GM23338 (cell line): ENCODE results near the gene LRRC8E. TPM values are rescaled to one million over a fixed set of nuclear protein-coding genes. Genes with fewer than 3 reads are reported as not detected.

ENCODE experiments used
- ATAC-seq: fragments of 200-7000 bp; cut with Tn5 transposase; 3 replicates; pipeline ENCODE4 v1.9.1; 2020
- DNase-seq: peaks from one replicate; pipeline ENCODE4 v3.0.0-alpha.2; 2015; ENCODE audit warnings: low spot score
- H2AFZ ChIP-seq: fragments of 200-600 bp; sonication (generic); 2 replicates; pipeline ENCODE4 v1.8.0; 2016; ENCODE audit warnings: antibody characterized with exemption, mild to moderate bottlenecking, moderate library complexity
- H3F3A ChIP-seq: fragments of 200-600 bp; sonication (generic); replicated peaks from 2 replicates; pipeline ENCODE4 v1.8.0; 2017; ENCODE audit warnings: antibody characterized with exemption, mixed run types, low read depth
- H3K27ac ChIP-seq: fragments of 200-600 bp; sonication (generic); 2 replicates; pipeline ENCODE4 v1.6.1; 2016; ENCODE audit warnings: low read depth
- H3K27me3 ChIP-seq: fragments of 200-600 bp; sonication (generic); 2 replicates; pipeline ENCODE4 v1.8.0; 2016; ENCODE audit warnings: mild to moderate bottlenecking, mixed run types, moderate library complexity; ENCODE audit not compliant: insufficient read depth
- H3K36me3 ChIP-seq: fragments of 200-600 bp; sonication (generic); 2 replicates; pipeline ENCODE4 v1.8.0; 2016; ENCODE audit warnings: mild to moderate bottlenecking; ENCODE audit not compliant: insufficient read depth
- H3K4me1 ChIP-seq: fragments of 200-600 bp; sonication (generic); 2 replicates; pipeline ENCODE4 v1.8.0; 2016; ENCODE audit warnings: mild to moderate bottlenecking, moderate library complexity; ENCODE audit not compliant: insufficient read depth
- H3K4me2 ChIP-seq: fragments of 200-600 bp; sonication (generic); 2 replicates; pipeline ENCODE4 v1.7.1; 2017; ENCODE audit warnings: mixed run types
- H3K4me3 ChIP-seq: fragments of 200-600 bp; sonication (generic); 2 replicates; pipeline ENCODE4 v1.6.1; 2016; ENCODE audit warnings: mixed run types
- H3K79me2 ChIP-seq: fragments of 200-600 bp; sonication (generic); replicated peaks from 2 replicates; pipeline ENCODE4 v1.8.0; 2017; ENCODE audit warnings: mild to moderate bottlenecking; ENCODE audit not compliant: insufficient read depth
- H3K9me2 ChIP-seq: fragments of 200-600 bp; sonication (generic); 2 replicates; pipeline ENCODE4 v1.8.0; 2017; ENCODE audit not compliant: insufficient read depth
- H4K20me1 ChIP-seq: fragments of 200-600 bp; sonication (generic); replicated peaks from 2 replicates; pipeline ENCODE4 v1.8.0; 2017; ENCODE audit warnings: mild to moderate bottlenecking; ENCODE audit not compliant: insufficient read depth
- H3K27ac Mint-ChIP-seq: 2 replicates; pipeline ENCODE4 v1.8.0; 2020; ENCODE audit warnings: inconsistent platforms, mild to moderate bottlenecking, moderate library complexity, mixed read lengths
- H3K27me3 Mint-ChIP-seq: 3 replicates; pipeline ENCODE4 v1.8.0; 2022; ENCODE audit warnings: low read depth, mild to moderate bottlenecking, moderate library complexity, mixed read lengths, inconsistent platforms; ENCODE audit not compliant: insufficient read depth, poor library complexity
- H3K36me3 Mint-ChIP-seq: 3 replicates; pipeline ENCODE4 v1.8.0; 2021; ENCODE audit warnings: low read depth, mild to moderate bottlenecking, inconsistent platforms, moderate library complexity, mixed read lengths
- H3K4me1 Mint-ChIP-seq: 3 replicates; pipeline ENCODE4 v1.8.0; 2020; ENCODE audit warnings: mild to moderate bottlenecking, inconsistent platforms, mixed read lengths
- H3K4me3 Mint-ChIP-seq: 3 replicates; pipeline ENCODE4 v1.8.0; 2021; ENCODE audit warnings: moderate library complexity, mild to moderate bottlenecking, inconsistent platforms, mixed read lengths
- H3K9me3 Mint-ChIP-seq: 3 replicates; pipeline ENCODE4 v1.8.0; 2020; ENCODE audit warnings: moderate library complexity, mild to moderate bottlenecking, inconsistent platforms, mixed read lengths
- CREB1 ChIP-seq: fragments of 250-450 bp; sonication (Bioruptor Pico); IDR thresholded peaks from 2 replicates; pipeline ENCODE4 v1.5.0; 2020; ENCODE audit warnings: low read depth, mild to moderate bottlenecking, moderate library complexity
- CTCF ChIP-seq, 2 experiments: fragments of 200-600 bp in 1 of 2; sonication (generic) in 1 of 2; conservative IDR thresholded peaks; 2 replicates each; pipeline versions ENCODE4 v1.5.1 to v1.6.1; 2016 to 2017; ENCODE audit warnings: antibody characterized with exemption in 2 of 2, low read depth in 2 of 2, mild to moderate bottlenecking in 2 of 2, moderate library complexity in 1 of 2
- EZH2phosphoT487 ChIP-seq: fragments of 200-600 bp; sonication (generic); IDR thresholded peaks from one replicate; pipeline ENCODE4 v1.8.1; 2018; ENCODE audit warnings: antibody characterized with exemption; ENCODE audit not compliant: unreplicated experiment
- JUNB ChIP-seq: IDR thresholded peaks from one replicate; pipeline ENCODE4 v1.6.1; 2016; ENCODE audit warnings: antibody characterized with exemption; ENCODE audit not compliant: unreplicated experiment
- NANOG ChIP-seq: IDR thresholded peaks from 2 replicates; pipeline ENCODE4 v1.6.1; 2016; ENCODE audit warnings: antibody characterized with exemption, borderline replicate concordance
- POLR2AphosphoS5 ChIP-seq: IDR thresholded peaks from 2 replicates; pipeline ENCODE4 v1.6.1; 2016; ENCODE audit warnings: antibody characterized with exemption, low read depth
- ZNF114 ChIP-seq: fragments of 250-450 bp; sonication (Bioruptor Pico); IDR thresholded peaks from 2 replicates; pipeline ENCODE4 v1.5.0; 2020; ENCODE audit warnings: mild to moderate bottlenecking, moderate library complexity
- ZNF331 ChIP-seq: fragments of 250-450 bp; sonication (Bioruptor Pico); IDR thresholded peaks from 2 replicates; pipeline ENCODE4 v1.5.0; 2020; ENCODE audit warnings: low read depth, mild to moderate bottlenecking, moderate library complexity
- polyA plus RNA-seq: library from polyadenylated mRNA; unstranded; fragments of >200 nt; fragmentation: Nextera tagmentation; extraction: Ambion mirVana; gene quantifications from 2 replicates; pipeline ENCODE4 v1.2.1, GENCODE V29; 2016
- total RNA-seq: library from RNA; depleted of rRNA; stranded (reverse); fragments of >200 nt; shearing (Covaris generic); gene quantifications from 2 replicates; pipeline ENCODE4 v1.2.3, GENCODE V29; 2014
- TF ChIP-seq, protein P1 (sequence below): IDR thresholded peaks from 2 replicates; pipeline ENCODE4 v1.6.1; 2016; ENCODE audit warnings: antibody characterized with exemption

LRRC8E gene
- total and polyA plus RNA-seq, 2 experiments from 2014 or later, result 0.29 to 4.8 TPM

GRCh38 chr19:7914099-7914498, 25.8 kb downstream of the LRRC8E start:
- ATAC-seq (no peak), DNase-seq (no peak)
- Mint-ChIP-seq H3K36me3 (peaks cover 17% of the 10 kb centered on the region), H3K27ac (no peak overlapping the region), H3K27me3 (peaks cover 46% of the 10 kb centered on the region), H3K4me1 (peaks cover 6% of the 10 kb centered on the region; the same call in 2 of the 3 replicates), H3K4me3 (no peak overlapping the region), H3K9me3 (peaks cover 2% of the 10 kb centered on the region; the same call in 1 of the 3 replicates)
- 0 out of 2 replicates have a peak, but pooled peaks cover 11% of the 10 kb centered on the region for H3F3A ChIP-seq
- TF ChIP-seq ZNF331 (CRISPR knock-in tag), result no peak
- no peaks in the 10 kb centered on the region for H3K9me2 ChIP-seq
- H3K4me3 ChIP-seq, result no peak overlapping the region
- no peaks in the 10 kb centered on the region for H3K79me2 ChIP-seq
- peaks cover 5% of the 10 kb centered on the region; the same call in 1 of the 2 replicates for H4K20me1 ChIP-seq
- H3K4me1 ChIP-seq, result no peaks in the 10 kb centered on the region
- H3K27me3 ChIP-seq, result peaks cover 55% of the 10 kb centered on the region
- H2AFZ ChIP-seq, result no peak overlapping the region
- no peaks in the 10 kb centered on the region for H3K36me3 ChIP-seq
- no peak overlapping the region for H3K27ac ChIP-seq
- no peak overlapping the region for H3K4me2 ChIP-seq

GRCh38 chr19:7914598-7915045, 26.3 kb downstream of the LRRC8E start, which contains the start of gene TGFBR3L:
TGFBR3L (plus strand) TSS chr19:7914830.
- H4K20me1 ChIP-seq, result peaks cover 5% of the 10 kb centered on the region; the same call in 1 of the 2 replicates
- H3K4me3 ChIP-seq, result peak within 1 kb of the TSS; percentile 64
- peaks cover 48% of the 10 kb centered on the region for H3K27me3 Mint-ChIP-seq
- H3K4me3 Mint-ChIP-seq, result peak within 1 kb of the TSS; percentile 58
- peaks cover 17% of the 10 kb centered on the region for H3K36me3 Mint-ChIP-seq
- H3K4me2 ChIP-seq, result peak within 1 kb of the TSS; percentile 91
- H3K9me3 Mint-ChIP-seq, result peaks cover 2% of the 10 kb centered on the region; the same call in 1 of the 3 replicates
- TF ChIP-seq CTCF (conservative IDR thresholded peaks at IDR 0.05; ENCODE audit: low read depth in 2 of 2), result no peak
- TF ChIP-seq NANOG, result no peak
- no peak for TF ChIP-seq CREB1
- no peak for TF ChIP-seq ZNF114
- DNase-seq (no peak), ATAC-seq (no peak)
- no peak within 1 kb of the TSS for H2AFZ ChIP-seq
- no peak within 1 kb of the TSS for H3K27ac ChIP-seq
- peaks cover 57% of the 10 kb centered on the region for H3K27me3 ChIP-seq
- peaks cover 13% of the 10 kb centered on the region; the same call in 1 of the 2 replicates for H3F3A ChIP-seq
- H3K79me2 ChIP-seq, result no peaks in the 10 kb centered on the region
- H3K4me1 ChIP-seq, result no peaks in the 10 kb centered on the region; the same call in 1 of the 2 replicates
- no peaks in the 10 kb centered on the region for H3K36me3 ChIP-seq
- H3K4me1 Mint-ChIP-seq, result peaks cover 8% of the 10 kb centered on the region
- H3K9me2 ChIP-seq, result no peaks in the 10 kb centered on the region
- H3K27ac Mint-ChIP-seq, result no peak within 1 kb of the TSS

GRCh38 chr19:7915250-7916102, 27.2 kb downstream of the LRRC8E start:
- Histone ChIP-seq H3K9me2 (no peaks in the 10 kb centered on the region), H3F3A (peaks cover 16% of the 10 kb centered on the region; the same call in 1 of the 2 replicates), H3K4me3 (peak overlapping the region; percentile 64), H3K4me1 (no peaks in the 10 kb centered on the region; the same call in 1 of the 2 replicates), H3K4me2 (peak overlapping the region; percentile 91), H2AFZ (peak overlapping the region; percentile 88), H3K79me2 (no peaks in the 10 kb centered on the region), H3K27me3 (peaks cover 57% of the 10 kb centered on the region), H4K20me1 (peaks cover 5% of the 10 kb centered on the region; the same call in 1 of the 2 replicates), H3K36me3 (no peaks in the 10 kb centered on the region), H3K27ac (no peak overlapping the region)
- Mint-ChIP-seq H3K27ac (no peak overlapping the region), H3K4me1 (peaks cover 12% of the 10 kb centered on the region), H3K9me3 (peaks cover 2% of the 10 kb centered on the region; the same call in 1 of the 3 replicates), H3K27me3 (peaks cover 52% of the 10 kb centered on the region), H3K36me3 (peaks cover 16% of the 10 kb centered on the region), H3K4me3 (peak overlapping the region; percentile 58)
- ATAC-seq (no peak), DNase-seq (no peak)
- TF ChIP-seq EZH2phosphoT487 (no peak), JUNB (no peak), POLR2AphosphoS5 (0 out of 2 replicates have a peak, but pooled peaks have one; percentile 3), ZNF114 (no peak), CTCF (conservative IDR thresholded peaks at IDR 0.05; ENCODE audit: low read depth in 2 of 2) (no peak), CREB1 (no peak)
- TF ChIP-seq, protein P1, sequence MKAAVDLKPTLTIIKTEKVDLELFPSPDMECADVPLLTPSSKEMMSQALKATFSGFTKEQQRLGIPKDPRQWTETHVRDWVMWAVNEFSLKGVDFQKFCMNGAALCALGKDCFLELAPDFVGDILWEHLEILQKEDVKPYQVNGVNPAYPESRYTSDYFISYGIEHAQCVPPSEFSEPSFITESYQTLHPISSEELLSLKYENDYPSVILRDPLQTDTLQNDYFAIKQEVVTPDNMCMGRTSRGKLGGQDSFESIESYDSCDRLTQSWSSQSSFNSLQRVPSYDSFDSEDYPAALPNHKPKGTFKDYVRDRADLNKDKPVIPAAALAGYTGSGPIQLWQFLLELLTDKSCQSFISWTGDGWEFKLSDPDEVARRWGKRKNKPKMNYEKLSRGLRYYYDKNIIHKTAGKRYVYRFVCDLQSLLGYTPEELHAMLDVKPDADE, result no peak
